IMR-90 (cell line): Measurements from ENCODE around the gene PIGP. TPM values are rescaled to one million over a fixed set of nuclear protein-coding genes. Genes with fewer than 3 reads are reported as not detected.

ENCODE experiments used
- ATAC-seq: fragments of 200-7000 bp; cut with Tn5 transposase; 2 replicates; pipeline ENCODE4 v1.9.1; 2020; ENCODE audit warnings: low read depth, mild to moderate bottlenecking, moderate library complexity
- BruUV-seq: library from RNA; stranded (reverse); fragments of 400-500 nt; replicated peaks from 2 replicates; lab custom pipeline; 2021; lab: Mats Ljungman, UMichigan
- CTCF ChIA-PET: fragments of 300-600 bp; formaldehyde crosslinking; extraction: SDS; loops from one replicate; lab custom pipeline; 2021; ENCODE audit warnings: antibody characterized with exemption; lab: Yijun Ruan, JAX
- POLR2A ChIA-PET: fragments of 300-600 bp; sonication (Branson Sonifier 250); formaldehyde crosslinking; loops from one replicate; lab custom pipeline; 2022; ENCODE audit warnings: antibody characterized with exemption; ENCODE audit not compliant: unreplicated experiment; lab: Charles Lee
- DNase-seq: peaks from one replicate; pipeline ENCODE4 v3.0.0; 2013
- H2AFZ ChIP-seq: replicated peaks from 2 replicates; pipeline ENCODE3; 2013; ENCODE audit warnings: low read length, mild to moderate bottlenecking; ENCODE audit not compliant: poor library complexity
- H2AK5ac ChIP-seq: 2 replicates; pipeline ENCODE4 v1.6.1; 2013; ENCODE audit warnings: low read depth, low read length, inconsistent platforms
- H2AK9ac ChIP-seq: replicated peaks from 2 replicates; pipeline ENCODE3; 2013; ENCODE audit warnings: mild to moderate bottlenecking, low read depth, low read length, moderate library complexity; ENCODE audit not compliant: poor library complexity
- H2BK120ac ChIP-seq: 2 replicates; pipeline ENCODE4 v1.6.1; 2013; ENCODE audit warnings: low read depth, low read length, inconsistent platforms
- H2BK15ac ChIP-seq: 3 replicates; pipeline ENCODE4 v1.6.1; 2013; ENCODE audit warnings: low read depth, low read length, inconsistent platforms
- H2BK20ac ChIP-seq: 2 replicates; pipeline ENCODE4 v1.6.1; 2013; ENCODE audit warnings: low read depth, mild to moderate bottlenecking, inconsistent platforms, low read length, moderate library complexity
- H2BK5ac ChIP-seq: 2 replicates; pipeline ENCODE4 v1.6.1; 2013; ENCODE audit warnings: mild to moderate bottlenecking, low read depth, low read length, inconsistent platforms; ENCODE audit not compliant: poor library complexity, severe bottlenecking
- H3K14ac ChIP-seq: replicated peaks from 2 replicates; pipeline ENCODE4 v1.6.1; 2013; ENCODE audit warnings: low read depth, low read length, inconsistent platforms
- H3K18ac ChIP-seq: 2 replicates; pipeline ENCODE4 v1.6.1; 2013; ENCODE audit warnings: low read depth, low read length, control low read depth
- H3K23ac ChIP-seq: 2 replicates; pipeline ENCODE4 v1.6.1; 2013; ENCODE audit warnings: low read depth, low read length, inconsistent platforms
- H3K27ac ChIP-seq: 2 replicates; pipeline ENCODE4 v1.5.1; 2013; ENCODE audit warnings: mild to moderate bottlenecking, control low read depth, low read length; ENCODE audit not compliant: insufficient read depth
- H3K27me3 ChIP-seq: 2 replicates; pipeline ENCODE4 v1.6.1; 2013; ENCODE audit warnings: low read length; ENCODE audit not compliant: control insufficient read depth, insufficient read depth
- H3K36me3 ChIP-seq: 2 replicates; pipeline ENCODE4 v1.6.1; 2013; ENCODE audit warnings: low read length, mixed read lengths; ENCODE audit not compliant: control insufficient read depth, insufficient read depth
- H3K4ac ChIP-seq: 2 replicates; pipeline ENCODE4 v1.6.1; 2013; ENCODE audit warnings: low read depth, low read length, inconsistent platforms
- H3K4me1 ChIP-seq: 2 replicates; pipeline ENCODE4 v1.6.1; 2013; ENCODE audit warnings: low read length, mixed read lengths; ENCODE audit not compliant: control insufficient read depth, insufficient read depth
- H3K4me2 ChIP-seq: 2 replicates; pipeline ENCODE4 v1.6.1; 2013; ENCODE audit warnings: low read depth, mild to moderate bottlenecking, control low read depth, low read length, moderate library complexity
- H3K4me3 ChIP-seq: 2 replicates; pipeline ENCODE4 v1.5.1; 2013; ENCODE audit warnings: low read depth, mild to moderate bottlenecking, control low read depth, low read length, moderate library complexity; ENCODE audit not compliant: insufficient read depth
- H3K56ac ChIP-seq: 2 replicates; pipeline ENCODE4 v1.6.1; 2013; ENCODE audit warnings: low read length, inconsistent platforms; ENCODE audit not compliant: insufficient read depth; ENCODE audit errors: extremely low read depth
- H3K79me1 ChIP-seq, 2 experiments: 2 replicates each; pipeline ENCODE4 v1.6.1; 2013; ENCODE audit warnings: low read length in 2 of 2, inconsistent platforms in 1 of 2, low read depth in 1 of 2
- H3K9ac ChIP-seq: 2 replicates; pipeline ENCODE4 v1.6.1; 2013; ENCODE audit warnings: low read depth, low read length, control low read depth
- H3K9me1 ChIP-seq: 2 replicates; pipeline ENCODE4 v1.6.1; 2013; ENCODE audit warnings: low read length, inconsistent platforms; ENCODE audit not compliant: insufficient read depth
- H3K9me3 ChIP-seq: 2 replicates; pipeline ENCODE4 v1.6.1; 2013; ENCODE audit warnings: low read length; ENCODE audit not compliant: control insufficient read depth, insufficient read depth
- H4K20me1 ChIP-seq: 2 replicates; pipeline ENCODE4 v1.6.1; 2013; ENCODE audit warnings: low read length, inconsistent platforms; ENCODE audit not compliant: insufficient read depth
- H4K5ac ChIP-seq: 2 replicates; pipeline ENCODE4 v1.6.1; 2013; ENCODE audit warnings: mild to moderate bottlenecking, low read depth, low read length, control low read depth
- H4K8ac ChIP-seq, 2 experiments: 2 replicates each; pipeline ENCODE4 v1.6.1; 2013; ENCODE audit warnings: low read depth in 2 of 2, low read length in 2 of 2, control low read depth in 1 of 2, inconsistent platforms in 1 of 2
- H4K91ac ChIP-seq: 2 replicates; pipeline ENCODE4 v1.6.1; 2013; ENCODE audit warnings: low read depth, low read length, inconsistent platforms; ENCODE audit not compliant: insufficient read depth
- BHLHE40 ChIP-seq: fragments of 150-350 bp; IDR thresholded peaks from 2 replicates; pipeline ENCODE4 v1.6.1; 2016; ENCODE audit warnings: mild to moderate bottlenecking, low read depth, low read length
- CEBPB ChIP-seq: IDR thresholded peaks from 2 replicates; pipeline ENCODE4 v1.6.1; 2012; ENCODE audit warnings: low read depth, low read length, improper control_type of control experiment
- FOS ChIP-seq: fragments of 150-350 bp; IDR thresholded peaks from 2 replicates; pipeline ENCODE4 v1.6.1; 2016; ENCODE audit warnings: low read depth, low read length
- MAFK ChIP-seq: IDR thresholded peaks from 2 replicates; pipeline ENCODE4 v1.6.1; 2012; ENCODE audit warnings: low read depth, low read length, improper control_type of control experiment
- MAZ ChIP-seq: IDR thresholded peaks from 2 replicates; pipeline ENCODE4 v1.6.1; 2012; ENCODE audit warnings: low read depth, mild to moderate bottlenecking, low read length, improper control_type of control experiment, moderate library complexity, borderline replicate concordance
- NFE2L2 ChIP-seq: fragments of 150-350 bp; IDR thresholded peaks from 2 replicates; pipeline ENCODE4 v1.6.1; 2016; ENCODE audit warnings: low read depth, mild to moderate bottlenecking, low read length
- POLR2A ChIP-seq: IDR thresholded peaks from 2 replicates; pipeline ENCODE4 v1.6.1; 2012; ENCODE audit warnings: mild to moderate bottlenecking, low read depth, low read length
- RAD21 ChIP-seq: IDR thresholded peaks from 2 replicates; pipeline ENCODE4 v1.6.1; 2012; ENCODE audit warnings: low read length, improper control_type of control experiment
- RCOR1 ChIP-seq: IDR thresholded peaks from 2 replicates; pipeline ENCODE4 v1.6.1; 2012; ENCODE audit warnings: mild to moderate bottlenecking, low read length, improper control_type of control experiment; ENCODE audit not compliant: insufficient replicate concordance
- RFX5 ChIP-seq: IDR thresholded peaks from 2 replicates; pipeline ENCODE4 v1.8.0; 2012; ENCODE audit warnings: low read depth, mild to moderate bottlenecking, low read length, moderate library complexity
- SMC3 ChIP-seq: fragments of 150-350 bp; IDR thresholded peaks from 2 replicates; pipeline ENCODE4 v1.6.1; 2016; ENCODE audit warnings: low read depth, mild to moderate bottlenecking, antibody characterized with exemption, low read length, moderate library complexity
- WGBS, 2 experiments: methylation state at CpG; one replicate each; pipeline versions ENCODE4 v1.1.5 to v1.1.7; 2013; ENCODE audit warnings: missing lambda C conversion rate in 2 of 2; ENCODE audit not compliant: insufficient read length in 1 of 2; ENCODE audit errors: extremely low coverage in 2 of 2; 5-methylcytosine and 5-hydroxymethylcytosine counted together
- dilution Hi-C: fragments of 300-500 bp; cut with HindIII; formaldehyde crosslinking; loops from one replicate; pipeline ENCODE4 v1.14.3; 2018; ENCODE audit warnings: low sequenced_read_pairs; ENCODE audit not compliant: unreplicated experiment
- in situ Hi-C: fragments of 300-500 bp; cut with MboI; formaldehyde crosslinking; loops from 3 replicates; pipeline ENCODE4 v1.14.3; 2019; ENCODE audit warnings: low sequenced_read_pairs, inconsistent platforms, mixed read lengths
- intact Hi-C: fragments of 100-400 bp; cut with micrococcal nuclease; formaldehyde crosslinking; loops from 2 replicates; pipeline ENCODE4 v1.10.0; 2022
- polyA plus RNA-seq, 3 experiments: library from polyadenylated mRNA; depleted of rRNA; stranded (reverse); fragments of >200 nt; gene quantifications; 2 replicates each; pipeline ENCODE4 v1.2.3, GENCODE V29; 2012; ENCODE audit warnings: low replicate concordance in 1 of 3
- total RNA-seq: library from RNA; depleted of rRNA; stranded (reverse); fragments of >200 nt; gene quantifications from 2 replicates; pipeline ENCODE4 v1.2.3, GENCODE V29; 2012
- TF ChIP-seq, protein P1 (sequence below): fragments of 150-350 bp; IDR thresholded peaks from 2 replicates; pipeline ENCODE4 v1.6.1; 2017; ENCODE audit warnings: mild to moderate bottlenecking, antibody characterized with exemption, low read length, low read depth
- TF ChIP-seq, protein P2 (sequence below): fragments of 150-350 bp; IDR thresholded peaks from 2 replicates; pipeline ENCODE4 v1.6.1; 2016; ENCODE audit warnings: low read depth, mild to moderate bottlenecking, low read length, moderate library complexity, borderline replicate concordance
- TF ChIP-seq, protein P3 (sequence below): conservative IDR thresholded peaks from 2 replicates; pipeline ENCODE4 v1.5.1; 2012; ENCODE audit warnings: mild to moderate bottlenecking, low read depth, low read length, improper control_type of control experiment

Gene PIGP
- total and polyA plus RNA-seq, 2 of the 4 experiments (the other 2 are of a cell fraction) = 4.1 to 15.4 TPM

DNA sequence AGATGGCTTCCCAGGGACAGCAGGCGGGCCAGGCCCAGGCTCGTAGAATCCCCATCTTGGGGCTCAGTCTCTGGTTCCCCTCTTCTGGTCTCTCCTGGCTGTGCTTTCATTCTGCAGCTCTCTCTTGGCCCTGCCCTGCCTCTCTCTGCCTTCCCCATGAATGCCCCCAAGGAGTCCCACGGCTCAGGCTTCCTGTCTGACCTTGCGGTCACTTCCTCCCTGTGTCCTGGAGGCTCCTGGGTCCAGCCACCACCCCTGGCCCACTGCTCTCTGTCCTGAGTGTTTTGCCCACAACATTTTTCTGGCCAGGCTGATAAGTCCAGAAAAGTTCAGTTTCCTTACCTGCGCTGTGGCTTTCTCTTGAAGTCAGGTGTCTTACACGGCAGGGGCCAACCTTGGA is 29.1 kb downstream of the PIGP start:
- H3K9me1 ChIP-seq = no peaks in the 10 kb centered on the region
- no peaks in the 10 kb centered on the region for H3K4me1 ChIP-seq
- H2BK20ac ChIP-seq = no peak overlapping the region
- no peak overlapping the region for H2AK5ac ChIP-seq
- H3K36me3 ChIP-seq = no peaks in the 10 kb centered on the region
- H4K20me1 ChIP-seq = no peaks in the 10 kb centered on the region
- H3K27ac ChIP-seq = no peak overlapping the region
- H3K23ac ChIP-seq = no peak overlapping the region
- in situ Hi-C loops (no loop called here), dilution Hi-C loops (no loop called here), intact Hi-C loops (no loop called here)
- no TSS peak for BruUV-seq
- no peak overlapping the region for H3K18ac ChIP-seq
- H3K27me3 ChIP-seq = peaks cover 9% of the 10 kb centered on the region
- TF ChIP-seq NFE2L2 (no peak), FOS (no peak), RFX5 (no peak), CEBPB (no peak), MAZ (no peak), BHLHE40 (no peak), MAFK (no peak), POLR2A (no peak), RAD21 (no peak), RCOR1 (no peak), SMC3 (no peak)
- TF ChIP-seq, protein P1, sequence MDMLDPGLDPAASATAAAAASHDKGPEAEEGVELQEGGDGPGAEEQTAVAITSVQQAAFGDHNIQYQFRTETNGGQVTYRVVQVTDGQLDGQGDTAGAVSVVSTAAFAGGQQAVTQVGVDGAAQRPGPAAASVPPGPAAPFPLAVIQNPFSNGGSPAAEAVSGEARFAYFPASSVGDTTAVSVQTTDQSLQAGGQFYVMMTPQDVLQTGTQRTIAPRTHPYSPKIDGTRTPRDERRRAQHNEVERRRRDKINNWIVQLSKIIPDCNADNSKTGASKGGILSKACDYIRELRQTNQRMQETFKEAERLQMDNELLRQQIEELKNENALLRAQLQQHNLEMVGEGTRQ = no peak
- TF ChIP-seq, protein P2, sequence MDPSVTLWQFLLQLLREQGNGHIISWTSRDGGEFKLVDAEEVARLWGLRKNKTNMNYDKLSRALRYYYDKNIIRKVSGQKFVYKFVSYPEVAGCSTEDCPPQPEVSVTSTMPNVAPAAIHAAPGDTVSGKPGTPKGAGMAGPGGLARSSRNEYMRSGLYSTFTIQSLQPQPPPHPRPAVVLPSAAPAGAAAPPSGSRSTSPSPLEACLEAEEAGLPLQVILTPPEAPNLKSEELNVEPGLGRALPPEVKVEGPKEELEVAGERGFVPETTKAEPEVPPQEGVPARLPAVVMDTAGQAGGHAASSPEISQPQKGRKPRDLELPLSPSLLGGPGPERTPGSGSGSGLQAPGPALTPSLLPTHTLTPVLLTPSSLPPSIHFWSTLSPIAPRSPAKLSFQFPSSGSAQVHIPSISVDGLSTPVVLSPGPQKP = no peak
- TF ChIP-seq, protein P3, sequence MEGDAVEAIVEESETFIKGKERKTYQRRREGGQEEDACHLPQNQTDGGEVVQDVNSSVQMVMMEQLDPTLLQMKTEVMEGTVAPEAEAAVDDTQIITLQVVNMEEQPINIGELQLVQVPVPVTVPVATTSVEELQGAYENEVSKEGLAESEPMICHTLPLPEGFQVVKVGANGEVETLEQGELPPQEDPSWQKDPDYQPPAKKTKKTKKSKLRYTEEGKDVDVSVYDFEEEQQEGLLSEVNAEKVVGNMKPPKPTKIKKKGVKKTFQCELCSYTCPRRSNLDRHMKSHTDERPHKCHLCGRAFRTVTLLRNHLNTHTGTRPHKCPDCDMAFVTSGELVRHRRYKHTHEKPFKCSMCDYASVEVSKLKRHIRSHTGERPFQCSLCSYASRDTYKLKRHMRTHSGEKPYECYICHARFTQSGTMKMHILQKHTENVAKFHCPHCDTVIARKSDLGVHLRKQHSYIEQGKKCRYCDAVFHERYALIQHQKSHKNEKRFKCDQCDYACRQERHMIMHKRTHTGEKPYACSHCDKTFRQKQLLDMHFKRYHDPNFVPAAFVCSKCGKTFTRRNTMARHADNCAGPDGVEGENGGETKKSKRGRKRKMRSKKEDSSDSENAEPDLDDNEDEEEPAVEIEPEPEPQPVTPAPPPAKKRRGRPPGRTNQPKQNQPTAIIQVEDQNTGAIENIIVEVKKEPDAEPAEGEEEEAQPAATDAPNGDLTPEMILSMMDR = no peak
- CTCF ChIA-PET = interaction anchor here (0.6 kb wide), 1 partner anchor 17 kb away, joined by 3 read pairs; no protein-coding TSS in a partner anchor
- no peak overlapping the region for H3K4me3 ChIP-seq
- DNase-seq = no peak
- no peak overlapping the region for H3K4ac ChIP-seq
- H4K91ac ChIP-seq = no peak overlapping the region
- no peak overlapping the region for H4K5ac ChIP-seq
- H3K4me2 ChIP-seq = no peak overlapping the region
- no peak for ATAC-seq
- H2BK120ac ChIP-seq = no peak overlapping the region
- no peak overlapping the region for H2BK5ac ChIP-seq
- POLR2A ChIA-PET = no interaction called here
- no peak overlapping the region for H4K8ac ChIP-seq
- H3K9me3 ChIP-seq = no peaks in the 10 kb centered on the region
- no peak overlapping the region for H3K9ac ChIP-seq
- H2BK15ac ChIP-seq = no peak overlapping the region
- peak overlapping the region; percentile 33 for H2AFZ ChIP-seq
- H3K56ac ChIP-seq = no peak overlapping the region
- no peak overlapping the region for H2AK9ac ChIP-seq
- no peaks in the 10 kb centered on the region for H3K79me1 ChIP-seq
- no peak overlapping the region for H3K14ac ChIP-seq
- WGBS, 2 experiments = 85% methylated on average over 5 of the region's 6 CpGs; no CpG with 5 or more reads in 1 of the 2 experiments
